Measurements from ENCODE around the gene POU3F3. TPM values are rescaled to one million over a fixed set of nuclear protein-coding genes. Genes with fewer than 3 reads are reported as not detected.

The POU3F3 gene
- total RNA-seq = not detected in 2 replicates

- peak in 1 of 2 donors; percentile 19 for DNase-seq (ENCODE audit: low read depth in 2 of 2)
Measured at GRCh38 chr2:104853534-104854497, at the start of gene POU3F3. POU3F3 (plus strand) TSS chr2:104854115; CDS start chr2:104855511, 1,396 bp downstream.

DNA sequence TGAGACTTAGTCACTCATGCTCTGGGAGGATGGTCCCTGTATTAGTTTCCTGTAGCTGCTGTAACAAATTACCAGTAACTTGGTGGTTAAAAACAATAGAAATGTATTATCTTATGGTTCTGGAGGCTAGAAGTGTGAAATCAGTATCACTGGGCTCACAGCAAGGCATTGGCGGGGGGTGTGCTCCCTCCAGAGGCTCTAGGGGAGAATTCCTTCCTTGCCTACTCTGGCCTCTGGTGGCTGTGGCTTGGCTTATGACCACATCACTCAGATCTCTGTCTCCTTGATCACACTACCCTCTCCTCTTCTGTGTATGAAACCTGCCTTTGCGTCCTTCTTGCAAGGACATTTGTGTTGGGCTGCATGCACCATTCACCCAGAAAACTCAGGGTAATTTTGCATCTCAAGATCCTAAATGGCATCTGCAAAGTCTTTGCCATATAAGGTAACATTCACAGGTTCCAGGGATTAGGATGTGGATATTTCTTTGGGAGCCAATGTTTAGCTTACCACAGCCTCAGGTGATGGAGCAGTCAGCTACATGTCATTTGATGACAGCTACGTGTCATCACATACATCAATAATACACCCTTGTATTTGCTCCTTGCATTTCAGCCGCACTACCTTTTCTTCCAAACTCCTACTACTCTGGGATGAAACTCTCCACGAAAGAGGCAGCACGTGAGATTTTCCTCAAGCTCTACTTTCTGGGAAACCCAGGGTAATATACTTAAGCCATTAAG is 49.6 kb upstream of the POU3F3 start:
- DNase-seq (ENCODE audit: low read depth in 2 of 2) = no peak

GRCh38 chr2:104812286-104812685 is 41.6 kb upstream of the POU3F3 start:
- no peak for DNase-seq (ENCODE audit: low read depth in 2 of 2)

- no peak for DNase-seq (ENCODE audit: low read depth in 2 of 2)
Measured at GRCh38 chr2:104816143-104816542, 37.8 kb upstream of the POU3F3 start.

- DNase-seq (ENCODE audit: low read depth in 2 of 2) = no peak
Measured at GRCh38 chr2:104818264-104818663, 35.7 kb upstream of the POU3F3 start.

DNA sequence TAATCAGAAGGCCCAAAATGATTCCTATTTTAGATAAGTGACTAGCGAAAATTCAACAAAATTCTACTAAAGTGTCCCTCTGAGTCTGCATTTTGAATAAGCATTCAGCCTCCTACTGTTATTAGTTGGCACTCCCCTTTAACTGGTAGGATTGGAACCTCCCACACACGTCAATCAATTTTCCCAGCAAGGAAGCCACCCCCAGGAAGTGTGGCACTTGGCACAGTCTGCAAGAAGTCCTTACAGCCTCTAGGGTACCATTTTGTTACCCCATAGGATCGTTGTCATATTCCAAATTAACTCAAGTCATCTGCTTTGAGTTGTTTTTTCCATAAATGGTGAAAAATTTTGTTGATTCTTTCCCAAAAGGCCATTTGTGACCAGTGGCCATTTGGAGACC is 33.8 kb upstream of the POU3F3 start:
- DNase-seq (ENCODE audit: low read depth in 2 of 2) = no peak

DNA sequence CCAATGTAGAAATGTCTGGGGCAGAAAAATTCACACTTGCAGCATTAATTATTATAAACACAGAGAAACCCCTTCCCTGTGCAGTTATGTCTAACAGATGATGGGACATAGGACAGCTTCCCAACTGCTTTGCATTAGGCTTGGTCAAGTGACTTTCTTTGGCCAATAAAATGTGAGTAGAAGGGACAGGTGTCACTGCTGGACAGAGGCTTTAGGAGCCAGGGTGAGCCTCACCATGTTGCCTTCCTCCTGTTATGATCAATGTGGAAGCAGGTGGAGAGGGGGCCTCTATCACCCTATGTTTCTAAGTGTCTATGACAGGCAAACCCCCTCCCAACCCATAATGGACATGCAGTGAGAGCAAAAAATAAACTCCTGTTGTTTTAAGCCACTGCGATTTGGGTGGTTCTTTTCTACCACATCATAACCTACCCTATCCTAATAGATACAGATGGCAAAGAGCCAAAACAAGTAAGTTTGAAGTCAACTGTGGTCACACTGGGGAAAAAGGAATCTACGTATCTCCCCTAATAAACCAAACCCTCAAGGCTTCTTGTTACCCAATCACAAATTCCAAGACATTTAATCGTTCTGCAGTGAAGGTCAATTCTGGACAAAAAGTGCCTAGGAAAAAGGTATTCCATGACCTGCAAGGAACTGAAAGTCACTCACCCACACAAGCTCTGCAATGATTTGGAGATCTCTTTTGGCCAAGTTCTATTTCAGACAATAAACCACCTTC is 28.6 kb upstream of the POU3F3 start:
- DNase-seq (ENCODE audit: low read depth in 2 of 2) = no peak

GRCh38 chr2:104826016-104826415 is 27.9 kb upstream of the POU3F3 start:
- no peak for DNase-seq (ENCODE audit: low read depth in 2 of 2)

GRCh38 chr2:104831742-104832141 is 22.2 kb upstream of the POU3F3 start:
- no peak for DNase-seq (ENCODE audit: low read depth in 2 of 2)

DNA sequence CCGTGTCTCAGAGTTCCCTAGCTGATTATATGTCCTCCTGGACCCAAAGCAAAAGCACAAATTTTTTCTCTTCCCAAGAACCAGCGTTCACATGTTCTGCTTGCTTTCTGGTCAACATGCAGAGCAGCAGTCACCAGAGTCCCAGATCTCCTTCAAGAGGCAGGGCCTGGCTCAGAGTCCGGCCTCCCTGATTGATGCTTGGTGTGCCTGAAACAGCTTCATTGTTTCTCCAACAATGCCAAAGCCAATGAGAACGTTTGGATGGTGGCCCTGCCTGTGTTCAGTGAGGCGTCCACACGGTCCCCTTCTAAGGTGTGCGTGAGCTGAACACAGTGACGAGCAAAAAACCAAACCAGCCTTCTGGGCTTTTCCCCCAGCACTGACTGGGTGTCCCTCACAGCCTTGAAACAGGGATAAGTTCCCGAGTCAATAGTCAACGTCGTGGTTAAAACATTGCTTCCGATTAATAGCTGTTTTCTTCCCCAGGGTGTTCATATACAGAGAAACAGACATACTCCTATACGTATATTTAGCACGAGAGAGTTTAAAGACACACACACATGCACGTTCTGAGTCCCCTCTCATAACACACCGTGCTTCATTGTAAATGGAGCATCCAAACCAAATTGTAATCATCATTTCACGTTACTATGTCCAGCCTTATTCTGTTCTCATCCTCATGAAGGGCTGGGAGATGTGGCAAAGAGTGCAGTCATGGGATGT is 19.3 kb upstream of the POU3F3 start:
- DNase-seq (ENCODE audit: low read depth in 2 of 2) = no peak

GRCh38 chr2:104836265-104836664 is 17.6 kb upstream of the POU3F3 start:
- DNase-seq (ENCODE audit: low read depth in 2 of 2) = no peak

DNA sequence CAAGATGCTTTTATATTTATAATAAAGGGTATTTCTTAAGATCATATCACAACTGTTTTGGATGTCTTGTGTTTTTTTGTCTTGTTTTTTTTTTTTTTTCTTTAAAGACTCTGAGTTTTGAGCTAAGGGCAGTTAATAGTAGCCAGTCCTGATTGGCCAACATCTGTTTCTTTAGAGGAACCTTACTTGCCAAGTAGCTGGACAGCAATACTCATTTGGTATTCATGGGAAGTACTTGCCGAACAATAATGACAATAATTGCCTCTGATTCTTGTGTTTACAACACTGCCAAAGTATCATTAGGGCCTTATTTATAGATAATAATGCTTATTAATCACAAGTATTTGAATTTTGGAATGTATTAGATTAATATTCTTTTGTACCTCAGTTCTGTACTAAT is 17.1 kb upstream of the POU3F3 start:
- no peak for DNase-seq (ENCODE audit: low read depth in 2 of 2)

GRCh38 chr2:104840156-104840555 is 13.8 kb upstream of the POU3F3 start:
- no peak for DNase-seq (ENCODE audit: low read depth in 2 of 2)

DNA sequence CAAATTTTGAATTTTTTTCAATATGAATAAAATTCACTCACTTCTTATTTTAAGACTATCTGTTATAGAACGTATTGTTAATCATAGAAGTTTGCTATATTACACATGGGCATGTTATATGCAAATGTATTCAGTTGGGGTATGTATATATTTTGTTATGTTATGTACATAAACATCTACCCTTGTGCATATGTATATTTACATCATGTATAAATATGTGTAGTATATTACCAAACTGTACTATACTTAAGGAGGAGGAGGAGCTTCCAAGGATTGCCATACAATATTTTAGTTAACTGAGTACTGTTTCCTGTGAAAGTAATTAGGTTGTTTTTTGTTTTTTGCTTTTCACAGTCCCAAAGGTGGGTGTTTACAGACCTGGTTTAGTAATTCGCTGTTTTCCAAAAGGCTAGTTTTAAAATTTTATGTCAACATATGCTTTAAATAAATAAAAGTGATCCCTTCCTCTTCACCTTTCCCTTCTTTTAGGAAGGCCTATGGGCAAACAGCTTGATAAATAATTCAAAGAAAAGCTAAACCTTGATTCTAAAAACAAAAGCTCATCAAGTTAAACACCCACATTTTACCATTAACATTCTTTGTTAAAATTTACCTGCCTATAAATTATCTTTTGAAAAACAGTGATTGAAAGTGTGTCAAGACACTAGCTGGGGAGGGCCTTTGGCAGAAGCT is 12.9 kb upstream of the POU3F3 start:
- DNase-seq (ENCODE audit: low read depth in 2 of 2) = no peak

- no peak for DNase-seq (ENCODE audit: low read depth in 2 of 2)
Measured at GRCh38 chr2:104841744-104842143, 12.2 kb upstream of the POU3F3 start.

DNA sequence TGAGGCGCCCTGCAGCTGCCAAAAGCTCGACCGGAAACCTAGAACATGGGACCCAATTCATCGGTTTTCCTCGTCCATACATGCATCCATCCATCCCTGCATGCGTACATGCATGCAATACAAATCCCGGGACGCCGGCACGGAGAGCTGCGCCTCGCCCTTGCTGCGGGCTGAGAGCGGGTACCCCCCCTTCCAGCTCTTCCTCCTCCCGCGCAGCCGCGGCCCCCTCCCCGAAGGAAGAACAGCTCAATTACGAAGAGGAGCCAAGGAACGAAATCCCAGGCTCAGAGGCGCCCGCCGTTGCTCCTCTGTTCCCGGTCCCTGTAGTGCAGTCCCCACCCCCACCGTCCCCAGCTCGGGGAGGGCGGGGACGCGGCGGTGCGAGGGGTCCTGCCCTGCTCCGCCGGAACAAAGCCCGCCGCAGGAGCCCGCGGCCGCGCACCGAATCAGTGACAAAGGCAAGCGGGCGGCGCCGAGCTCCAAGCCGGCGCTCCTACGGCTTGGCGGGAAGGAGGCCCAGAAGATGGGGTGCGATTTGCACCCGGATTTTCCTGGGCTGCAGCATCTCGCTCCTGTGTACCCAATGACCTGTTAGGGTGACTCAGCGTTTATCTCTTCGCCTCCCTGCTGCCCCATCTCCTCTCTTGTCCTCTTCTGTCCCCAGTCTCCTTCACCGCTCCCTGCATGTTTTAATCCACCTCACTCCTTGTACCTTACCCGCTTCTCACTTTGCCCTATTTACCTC is 8.9 kb upstream of the POU3F3 start:
- no peak for DNase-seq (ENCODE audit: low read depth in 2 of 2)

DNA sequence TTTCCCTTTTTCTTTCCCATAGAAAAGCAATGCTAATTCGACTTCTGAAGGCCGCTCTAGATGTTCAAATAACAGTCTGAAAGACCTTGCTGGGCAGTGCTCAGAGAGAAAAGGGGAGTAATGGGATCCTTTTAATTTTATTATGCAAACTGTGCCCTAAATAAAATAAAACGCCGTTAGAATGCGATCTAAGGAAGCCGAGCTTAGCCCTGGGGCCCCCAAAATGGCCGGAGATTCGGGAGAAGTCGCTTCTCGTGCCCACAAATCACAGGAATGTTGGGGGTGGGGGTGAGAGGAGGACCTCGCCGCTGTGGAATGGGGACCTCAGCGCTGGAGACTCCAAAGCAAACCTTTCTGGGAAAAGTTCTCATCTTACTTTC is 8.4 kb upstream of the POU3F3 start:
- DNase-seq (ENCODE audit: low read depth in 2 of 2) = no peak

DNA sequence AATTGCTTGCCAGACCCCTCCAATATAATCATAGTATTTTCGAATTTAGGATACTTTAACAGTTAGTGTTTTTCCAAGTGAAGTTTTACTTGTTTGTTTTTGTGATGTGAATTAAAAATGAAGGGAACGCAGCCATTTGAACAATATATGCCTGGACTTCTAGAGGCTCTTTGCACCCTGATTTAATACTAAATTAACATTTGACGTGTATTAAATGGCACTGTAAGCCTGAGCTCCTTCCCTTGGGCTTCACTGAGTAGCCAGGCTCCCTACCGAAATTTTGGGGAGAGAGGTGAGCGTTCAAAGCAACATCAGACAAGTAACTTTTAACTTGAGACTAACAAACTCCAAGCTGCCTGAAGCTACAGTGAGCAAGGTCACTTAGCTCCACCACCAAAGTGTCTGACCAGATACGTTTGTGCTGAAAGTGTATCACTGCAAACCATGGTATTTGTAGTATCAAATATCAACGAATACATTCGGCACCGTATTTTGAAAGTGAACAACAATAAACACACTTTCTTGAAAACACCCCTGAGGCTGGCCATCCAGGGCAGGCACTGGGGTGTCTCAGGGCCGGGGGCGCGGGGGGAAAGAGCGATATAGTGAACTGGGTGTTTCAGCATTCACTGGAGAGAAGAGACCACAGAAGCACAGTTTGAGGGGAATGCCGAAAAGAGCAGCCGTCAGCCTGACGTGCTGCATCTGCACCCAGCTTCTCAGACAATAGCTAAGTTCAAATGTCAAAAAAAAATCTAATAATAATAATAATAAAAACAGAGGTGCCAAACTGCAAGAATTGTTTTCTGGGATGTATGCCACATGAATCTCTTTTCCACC is 7.7 kb upstream of the POU3F3 start:
- DNase-seq (ENCODE audit: low read depth in 2 of 2) = no peak
